ENCODE measurements around the gene TMA7.

The TMA7 gene

GRCh38 chr3:48422681-48423080, 17.4 kb upstream of the TMA7 start:
- in situ Hi-C loops (cut with MboI; ENCODE audit: low sequenced_read_pairs): no loop called here

GRCh38 chr3:48423241-48423882, 16.7 kb upstream of the TMA7 start:
- in situ Hi-C loops (cut with MboI; ENCODE audit: low sequenced_read_pairs): no loop called here

GRCh38 chr3:48423883-48424695, 16.0 kb upstream of the TMA7 start:
- in situ Hi-C loops (cut with MboI; ENCODE audit: low sequenced_read_pairs): no loop called here

GRCh38 chr3:48425281-48425812, 14.7 kb upstream of the TMA7 start:
- in situ Hi-C loops (cut with MboI; ENCODE audit: low sequenced_read_pairs): no loop called here

GRCh38 chr3:48426401-48426909, 13.6 kb upstream of the TMA7 start:
- in situ Hi-C loops (cut with MboI; ENCODE audit: low sequenced_read_pairs): no loop called here

GRCh38 chr3:48426944-48427629, 13.0 kb upstream of the TMA7 start:
- in situ Hi-C loops (cut with MboI; ENCODE audit: low sequenced_read_pairs): no loop called here

- in situ Hi-C loops (cut with MboI; ENCODE audit: low sequenced_read_pairs): no loop called here
These were observed 12.5 kb upstream of the TMA7 start for GRCh38 chr3:48427630-48427962.

GRCh38 chr3:48428088-48428571, 11.9 kb upstream of the TMA7 start:
- in situ Hi-C loops (cut with MboI; ENCODE audit: low sequenced_read_pairs): no loop called here

GRCh38 chr3:48428572-48429316, 11.3 kb upstream of the TMA7 start:
- in situ Hi-C loops (cut with MboI; ENCODE audit: low sequenced_read_pairs): no loop called here

GRCh38 chr3:48429317-48429959, 10.6 kb upstream of the TMA7 start:
- in situ Hi-C loops (cut with MboI; ENCODE audit: low sequenced_read_pairs): no loop called here

GRCh38 chr3:48429960-48430707, 9.9 kb upstream of the TMA7 start, which contains the start of gene PLXNB1:
PLXNB1 (minus strand) TSS chr3:48430086; CDS start chr3:48424611, 5,475 bp downstream.
- in situ Hi-C loops (cut with MboI; ENCODE audit: low sequenced_read_pairs): loop anchor here (10.0 kb wide), 1 partner anchor 155 kb away; no protein-coding TSS in a partner anchor

- in situ Hi-C loops (cut with MboI; ENCODE audit: low sequenced_read_pairs): loop anchor here (10.0 kb wide), 1 partner anchor 156 kb away; no protein-coding TSS in a partner anchor
These were observed 9.4 kb upstream of the TMA7 start for GRCh38 chr3:48430708-48431101.

GRCh38 chr3:48431224-48432029, 8.6 kb upstream of the TMA7 start:
- in situ Hi-C loops (cut with MboI; ENCODE audit: low sequenced_read_pairs): loop anchor here (10.0 kb wide), 1 partner anchor 157 kb away; no protein-coding TSS in a partner anchor

- in situ Hi-C loops (cut with MboI; ENCODE audit: low sequenced_read_pairs): loop anchor here (10.0 kb wide), 1 partner anchor 158 kb away; no protein-coding TSS in a partner anchor
These were observed 7.4 kb upstream of the TMA7 start for GRCh38 chr3:48432411-48433371.

- in situ Hi-C loops (cut with MboI; ENCODE audit: low sequenced_read_pairs): loop anchor here (10.0 kb wide), 1 partner anchor 159 kb away; no protein-coding TSS in a partner anchor
These were observed 6.5 kb upstream of the TMA7 start for GRCh38 chr3:48433472-48434118.

GRCh38 chr3:48434591-48435222, 5.3 kb upstream of the TMA7 start:
- in situ Hi-C loops (cut with MboI; ENCODE audit: low sequenced_read_pairs): loop anchor here (10.0 kb wide), 1 partner anchor 160 kb away; no protein-coding TSS in a partner anchor
